Measurements from ENCODE around the gene TNK1. TPM values are rescaled to one million over a fixed set of nuclear protein-coding genes. Genes with fewer than 3 reads are reported as not detected.

TNK1 gene
- total and polyA plus RNA-seq, 2 of the 8 experiments (the other 6 are each of a cell fraction or from before 2014, with no cell fraction given) = 7.6 to 9.5 TPM

GRCh38 chr17:7383371-7383741, 2.5 kb downstream of the TNK1 start:
- Histone ChIP-seq H4K20me1 (replicated peaks in 1 of 2; ENCODE audit: control insufficient read depth in 1 of 2, insufficient read depth in 2 of 2, low read length in 2 of 2) (peaks cover 0 to 10% of the 10 kb centered on the region in 2 experiments), H2BK20ac (ENCODE audit: low read length) (no peak overlapping the region), H3K4me1 (replicated peaks in 1 of 4; ENCODE audit: control insufficient read depth in 3 of 4, insufficient read depth in 4 of 4, low read length in 3 of 4) (peaks cover 0 to 17% (median 10%) of the 10 kb centered on the region in 4 experiments; a peak in 6 of 7 replicates), H3K4me2 (ENCODE audit: insufficient read depth in 1 of 2, low read depth in 2 of 2, low read length in 2 of 2) (peak overlapping the region; percentile 78), H3K36me3 (ENCODE audit: control insufficient read depth in 2 of 4, insufficient read depth in 4 of 4, low read length in 3 of 4) (peaks cover 0 to 2% (median 0%) of the 10 kb centered on the region in 4 experiments; a peak in 1 of 8 replicates), H4K5ac (ENCODE audit: insufficient read length, low read depth, low read length) (no peak overlapping the region), H2BK12ac (ENCODE audit: low read depth, low read length) (no peak overlapping the region; the same call in 1 of the 2 replicates), H4K91ac (replicated peaks; ENCODE audit: insufficient read length, low read length) (no peak overlapping the region), H4K8ac (ENCODE audit: extremely low read depth, insufficient read depth, low read length) (peak overlapping the region; percentile 45; the same call in 1 of the 2 replicates), H3K14ac (ENCODE audit: insufficient read length) (no peak overlapping the region), H2AK5ac (ENCODE audit: low read depth, low read length) (no peak overlapping the region), H2AFZ (ENCODE audit: low read length) (no peak overlapping the region), H3K4me3 (ENCODE audit: extremely low read depth in 1 of 4, insufficient read depth in 2 of 4, low read depth in 3 of 4, low read length in 4 of 4) (peak overlapping the region in 1 of 4 experiments; percentile 60; a peak in 4 of 8 replicates), H3K56ac (replicated peaks; ENCODE audit: insufficient read length, low read depth, low read length) (no peak overlapping the region), H2BK15ac (ENCODE audit: low read length) (peak overlapping the region; percentile 96; the same call in 1 of the 2 replicates), H3K4ac (replicated peaks; ENCODE audit: insufficient read length, low read depth, low read length) (peak overlapping the region; percentile 27), H3K79me1 (ENCODE audit: low read depth, low read length) (peaks cover 3% of the 10 kb centered on the region; the same call in 1 of the 2 replicates), H3K9ac (replicated peaks in 1 of 4; ENCODE audit: extremely low read depth in 1 of 4, low read depth in 3 of 4, low read length in 3 of 4) (no peak overlapping the region), H2BK120ac (replicated peaks; ENCODE audit: low read depth, low read length) (no peak overlapping the region), H3K23ac (ENCODE audit: insufficient read length) (no peak overlapping the region), H2BK5ac (ENCODE audit: low read depth, low read length) (no peak overlapping the region), H3K23me2 (ENCODE audit: low read depth, low read length) (peaks cover 12% of the 10 kb centered on the region; the same call in 1 of the 2 replicates), H3K27me3 (replicated peaks in 1 of 4; ENCODE audit: control insufficient read depth in 3 of 4, extremely low read depth in 1 of 4, insufficient read depth in 3 of 4, low read length in 3 of 4) (peaks cover 0 to 39% (median 29%) of the 10 kb centered on the region in 4 experiments; a peak in 6 of 7 replicates), H3K79me2 (ENCODE audit: control insufficient read depth in 1 of 2, insufficient read depth in 2 of 2, low read length in 2 of 2) (no peaks in the 10 kb centered on the region), H3K27ac (ENCODE audit: low read depth, low read length) (no peak overlapping the region), H3K9me3 (ENCODE audit: insufficient read depth in 2 of 2, low read depth in 1 of 2, low read length in 1 of 2) (peaks cover 0 to 7% of the 10 kb centered on the region in 2 experiments; a peak in 1 of 4 replicates), H3K18ac (ENCODE audit: extremely low read depth, low read length) (no peak overlapping the region)
- CTCF ChIA-PET (ENCODE audit: partially characterized antibody) = interaction anchor here (0.8 to 4.0 kb wide), 8 partner anchors 10 to 119 kb away, joined by 3 to 21 read pairs (median 7); partner anchors contain the start of genes PLSCR3 and TMEM95
- FAIRE-seq = no peak
- DNase-seq (ENCODE audit: low read depth in 1 of 2, low spot score in 2 of 2) = no peak
- 95% methylated on average over 9 of the region's 11 CpGs; no CpG with 5 or more reads in 1 of the 2 experiments for WGBS, 2 experiments (ENCODE audit: extremely low coverage in 1 of 2, insufficient coverage in 1 of 2, insufficient read length in 1 of 2, insufficient replicate concordance in 2 of 2, low coverage in 1 of 2, low lambda C conversion rate in 2 of 2, missing lambda C conversion rate in 1 of 2)
- TF ChIP-seq CTBP2 (IDR thresholded peaks at IDR 0.05; ENCODE audit: borderline replicate concordance, insufficient read depth, insufficient read length, low read length) = no peak
- TF ChIP-seq MAX (IDR thresholded peaks at IDR 0.05) = no peak
- TF ChIP-seq BCL11A (IDR thresholded peaks at IDR 0.05; ENCODE audit: low read depth in 2 of 2, low read length in 2 of 2) = no peak
- TF ChIP-seq SUZ12 (IDR thresholded peaks at IDR 0.05; ENCODE audit: low read length) = no peak
- no peak for TF ChIP-seq SRF (IDR thresholded peaks at IDR 0.05; ENCODE audit: low read depth, low read length)
- POLR2A ChIA-PET (ENCODE audit: partially characterized antibody) = interaction anchor here (0.7 to 3.7 kb wide), 12 partner anchors 10 to 100 kb away, joined by 3 to 16 read pairs (median 4); partner anchors contain the start of genes PLSCR3 and ZBTB4
